Stomach (tissue), 4 donors: ENCODE measurements around the gene KIF21B.

ENCODE experiments used
- CTCF ChIP-seq, 7 experiments: fragments of 450-650 bp in 4 of 7; fragments of 200-600 bp in 3 of 7; sonication (generic) in 3 of 7; IDR thresholded peaks; one replicate each; pipeline ENCODE4 v1.5.1; 2016 to 2019; ENCODE audit warnings: antibody characterized with exemption in 7 of 7, control low read depth in 2 of 7, mild to moderate bottlenecking in 1 of 7
- EP300 ChIP-seq: sonication (generic); formaldehyde crosslinking; IDR thresholded peaks from one replicate; pipeline ENCODE4 v1.6.1; 2017; ENCODE audit warnings: antibody characterized with exemption
- POLR2A ChIP-seq, 4 donors: fragments of 450-650 bp; IDR thresholded peaks; one replicate each; pipeline ENCODE4 v1.6.1; 2016; ENCODE audit warnings: antibody characterized with exemption in 4 of 4, control low read depth in 2 of 4, mild to moderate bottlenecking in 1 of 4, moderate library complexity in 1 of 4
- POLR2AphosphoS5 ChIP-seq, 3 donors: sonication (generic); formaldehyde crosslinking; IDR thresholded peaks; one replicate each; pipeline ENCODE4 v1.6.1; 2016; ENCODE audit warnings: antibody characterized with exemption in 3 of 3

- TF ChIP-seq POLR2AphosphoS5 (IDR thresholded peaks at IDR 0.05) (no peak), CTCF (IDR thresholded peaks at IDR 0.05) (no peak), POLR2A (IDR thresholded peaks at IDR 0.05) (no peak), EP300 (no peak)
Observed at GRCh38 chr1:200971428-200971903, 52.0 kb downstream of the KIF21B start.
